NCI-H345 (cell line): Measurements from ENCODE around the gene KXD1.
"Not testable (repeated sequence)": the region's sequence is repeated elsewhere in the genome, so short reads cannot be mapped to it uniquely, and the experiment has no call there.

Experiments used
- DNase-seq: peaks from one replicate; lab custom pipeline; 2025; lab: John Stamatoyannopoulos, UW

The KXD1 gene

DNA sequence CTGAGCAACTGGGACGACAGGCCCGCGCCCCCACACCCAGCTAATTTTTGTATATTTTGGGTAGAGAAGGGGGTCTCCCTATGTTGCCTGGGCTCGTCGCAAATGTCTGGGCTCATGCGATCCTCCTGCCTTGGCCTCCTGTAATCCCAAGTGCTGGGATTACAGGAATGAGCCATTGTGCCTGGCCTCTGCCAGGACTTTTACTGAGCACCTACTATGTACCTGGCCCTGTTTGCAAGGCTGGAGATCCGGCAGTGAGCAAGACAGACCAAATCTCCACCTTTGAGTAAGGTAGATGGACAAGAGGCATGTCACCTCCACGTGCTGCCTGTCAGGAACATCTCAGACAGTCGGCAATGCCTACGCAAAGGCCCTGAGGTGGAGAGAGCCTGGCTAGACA is 21.2 kb upstream of the KXD1 start:
- DNase-seq: no peak

DNA sequence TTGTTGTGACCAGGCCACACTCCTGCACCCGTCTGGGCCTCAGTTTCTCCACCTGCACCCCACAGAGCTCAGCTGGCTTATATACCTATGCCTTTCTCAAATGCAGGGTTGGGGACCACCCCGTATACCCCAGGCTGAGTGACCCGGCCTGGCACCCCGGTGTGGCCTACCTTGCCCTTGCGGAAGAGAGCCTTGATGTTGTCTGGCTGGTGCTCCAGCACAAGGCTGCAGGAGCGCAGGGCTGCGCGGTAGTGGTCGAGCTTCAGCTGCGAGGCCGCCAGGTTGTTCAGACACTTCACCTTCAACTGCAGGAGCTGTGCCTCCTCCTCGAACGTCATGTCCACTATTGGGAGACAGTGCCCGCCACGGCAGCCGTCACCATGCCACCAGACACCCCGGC is 20.2 kb upstream of the KXD1 start:
- no peak for DNase-seq

DNA sequence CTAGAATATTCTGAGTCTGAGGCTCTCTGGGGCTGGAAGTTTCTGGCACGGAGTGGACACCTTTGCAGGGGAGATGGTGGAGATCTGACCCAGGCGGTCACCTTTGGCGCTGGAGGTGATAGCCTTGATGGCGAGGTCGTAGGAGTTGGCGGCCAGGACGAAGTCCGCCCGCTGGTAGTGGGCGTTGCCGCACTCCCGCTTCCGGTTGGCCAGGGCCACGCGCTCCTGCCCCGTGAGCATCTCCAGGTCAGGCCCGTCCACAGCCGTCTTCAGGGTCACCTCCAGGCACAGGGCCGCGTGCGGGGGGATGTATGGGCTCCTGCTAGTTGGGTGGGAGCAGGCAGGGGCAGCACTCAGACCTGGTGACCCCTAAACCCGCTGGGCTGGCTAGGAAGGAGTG is 19.6 kb upstream of the KXD1 start:
- no peak for DNase-seq

DNA sequence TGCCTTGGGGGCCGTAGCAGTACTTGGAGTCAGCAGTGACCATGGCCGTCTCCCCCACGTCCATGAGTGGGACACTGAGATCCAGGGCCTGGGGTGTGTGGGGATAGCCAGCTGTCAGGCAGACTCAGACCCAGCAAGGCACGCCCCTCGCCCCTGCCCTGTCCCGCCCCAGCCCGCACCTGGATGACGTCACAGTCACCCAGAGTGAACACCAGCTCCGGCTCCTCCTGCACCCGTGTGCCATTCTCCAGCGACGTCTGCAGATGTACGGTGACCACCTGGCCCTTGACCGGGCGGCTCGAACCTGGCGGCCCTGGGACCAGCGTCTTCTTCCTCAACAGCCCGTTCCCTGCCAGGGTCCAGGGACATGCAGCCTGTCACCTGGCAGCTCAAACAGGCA is 18.3 kb upstream of the KXD1 start:
- no peak for DNase-seq

DNA sequence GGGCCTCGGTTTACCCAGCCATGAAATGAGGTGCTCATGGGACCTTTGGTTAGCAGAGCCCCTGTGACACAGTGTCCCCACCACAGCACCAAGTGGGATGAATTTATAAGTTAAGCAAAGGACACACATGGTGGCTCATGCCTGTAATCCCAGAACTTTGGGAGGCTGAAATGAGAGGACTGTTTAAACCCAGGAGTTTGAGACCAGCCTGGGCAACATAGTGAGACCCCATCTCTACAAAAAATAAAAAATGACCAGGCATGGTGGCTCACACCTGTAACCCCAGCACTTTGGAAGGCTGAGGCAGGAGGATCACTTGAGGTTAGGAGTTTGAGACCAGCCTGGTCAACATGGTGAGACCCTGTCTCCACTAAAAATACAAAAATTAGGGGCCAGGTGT is 17.5 kb upstream of the KXD1 start:
- DNase-seq: not testable (repeated sequence)

DNA sequence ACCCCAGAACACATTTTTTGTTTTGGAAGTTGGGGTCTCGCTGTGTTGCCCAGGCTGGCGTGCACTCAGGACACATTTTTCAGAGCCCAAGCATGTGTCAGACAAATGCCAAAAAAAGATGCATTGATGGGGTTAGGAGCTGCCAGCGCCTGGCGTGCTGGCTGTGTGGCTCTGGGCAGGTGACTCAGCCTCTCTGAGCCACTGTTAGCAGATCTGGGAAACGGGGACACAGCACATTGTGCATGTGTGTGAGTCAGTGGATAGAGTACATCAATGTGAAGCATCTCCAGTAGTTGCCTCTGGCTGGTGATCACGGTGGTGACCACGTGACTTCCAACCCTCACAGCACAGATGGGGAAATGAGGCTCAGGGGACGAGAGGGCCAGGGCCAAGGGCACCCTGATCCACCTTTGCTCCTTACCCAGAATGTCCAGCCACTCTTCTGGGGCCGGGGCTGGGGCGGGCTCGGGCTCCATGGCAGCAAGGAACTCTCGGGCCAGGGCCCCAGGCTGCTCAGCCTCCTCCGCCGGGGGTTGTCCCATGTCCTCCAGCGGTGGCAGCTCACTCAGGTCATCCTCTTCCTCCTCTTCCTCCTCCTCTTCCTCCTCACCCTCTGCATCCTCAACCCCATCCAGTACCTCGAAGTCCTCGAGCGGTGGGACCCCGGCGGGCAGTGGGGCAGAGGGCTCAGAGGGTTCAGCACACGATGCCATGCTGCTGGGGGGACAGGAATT is 16.2 kb upstream of the KXD1 start:
- no peak for DNase-seq

DNA sequence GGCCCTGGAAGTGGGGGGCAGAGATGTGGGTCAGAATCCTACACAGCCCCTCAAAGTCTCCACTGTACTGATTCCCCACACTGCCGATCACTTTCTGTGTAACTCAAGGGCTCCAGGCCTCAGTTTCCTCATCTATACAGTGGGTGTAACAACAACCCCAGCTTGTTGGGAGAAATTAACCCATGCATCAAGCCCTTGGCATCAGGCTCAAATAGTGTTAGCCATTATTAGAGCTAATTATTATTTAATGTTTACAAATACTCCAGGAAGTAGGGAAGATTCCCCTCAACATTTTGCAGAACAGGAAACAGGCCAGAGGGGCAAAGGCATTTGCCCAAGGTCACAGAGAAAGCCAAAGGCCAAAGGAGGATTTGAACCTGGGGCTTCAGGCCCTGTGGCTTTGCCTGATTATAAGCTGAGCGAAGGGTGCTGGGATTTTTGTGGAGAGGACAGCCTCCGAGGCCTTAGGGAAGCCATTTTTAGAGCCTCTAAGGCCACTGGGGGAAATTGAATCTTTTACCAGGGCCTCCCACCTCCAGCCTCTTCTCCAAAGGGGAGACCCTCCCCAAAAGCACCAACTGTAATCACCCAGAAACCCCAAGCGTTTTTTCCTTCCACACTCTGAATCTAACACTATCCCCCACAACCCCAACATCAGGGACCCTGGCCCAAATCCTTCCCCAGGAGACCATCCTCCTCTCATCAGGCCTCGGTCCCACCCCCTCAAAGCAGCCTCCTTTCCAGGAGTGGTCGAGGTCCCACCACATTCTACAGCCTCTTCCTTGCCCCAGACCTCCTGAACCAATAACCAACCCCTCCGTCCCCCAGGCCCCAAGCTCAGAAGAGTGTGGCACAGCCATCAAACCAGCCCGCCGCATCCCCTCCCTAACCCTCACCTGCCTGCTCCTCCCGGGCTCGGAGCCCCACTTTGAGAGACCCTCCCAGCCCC is 15.4 kb upstream of the KXD1 start:
- DNase-seq: no peak

DNA sequence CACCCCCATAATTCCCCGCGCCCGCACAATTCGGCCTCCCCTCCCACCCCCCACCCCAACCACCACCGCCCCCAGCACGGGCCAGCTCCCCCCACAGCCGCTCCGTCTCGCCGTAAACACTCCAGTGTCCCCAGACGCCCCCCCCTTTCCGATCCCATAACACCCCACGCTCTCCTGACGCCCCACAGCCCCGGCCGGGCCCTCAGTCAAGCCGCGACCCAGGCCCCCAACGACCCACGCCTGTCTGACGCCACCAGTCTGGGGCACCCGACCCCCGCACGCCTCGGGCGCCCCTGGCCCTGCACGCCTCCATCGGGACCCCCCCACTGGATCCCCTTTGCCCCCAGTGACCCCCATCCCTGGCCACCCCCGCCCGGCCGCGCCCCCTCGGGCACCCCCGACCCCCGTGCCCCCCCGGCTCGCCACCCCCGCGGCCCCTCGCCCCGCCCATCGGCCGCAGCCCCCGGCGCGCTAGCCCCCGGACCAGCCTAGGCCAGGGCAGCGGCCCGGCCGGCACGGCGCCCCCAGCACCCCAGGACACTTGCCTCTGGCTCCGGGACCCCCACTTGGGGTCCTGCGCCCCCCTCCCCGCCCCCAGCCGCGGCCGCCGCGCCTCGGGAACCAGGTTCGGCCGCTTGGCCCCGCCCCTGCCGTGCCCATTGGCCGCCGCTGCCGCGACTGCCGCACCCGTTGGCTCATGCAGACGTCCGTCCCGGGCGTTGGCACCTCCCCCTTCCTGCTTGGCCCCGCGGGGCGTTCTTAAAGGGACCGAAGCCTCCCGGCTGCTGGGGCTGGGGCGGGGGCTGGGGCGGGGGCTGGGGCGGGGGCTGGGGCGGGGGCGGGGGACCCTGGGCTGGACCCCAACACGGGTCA is 14.5 kb upstream of the KXD1 start, which contains the start of gene FKBP8:
FKBP8 (minus strand) TSS at position 633 of the 873 bp plus-strand sequence. CDS start 1,603 bp downstream, outside the sequence.
- peak; percentile 86 for DNase-seq

DNA sequence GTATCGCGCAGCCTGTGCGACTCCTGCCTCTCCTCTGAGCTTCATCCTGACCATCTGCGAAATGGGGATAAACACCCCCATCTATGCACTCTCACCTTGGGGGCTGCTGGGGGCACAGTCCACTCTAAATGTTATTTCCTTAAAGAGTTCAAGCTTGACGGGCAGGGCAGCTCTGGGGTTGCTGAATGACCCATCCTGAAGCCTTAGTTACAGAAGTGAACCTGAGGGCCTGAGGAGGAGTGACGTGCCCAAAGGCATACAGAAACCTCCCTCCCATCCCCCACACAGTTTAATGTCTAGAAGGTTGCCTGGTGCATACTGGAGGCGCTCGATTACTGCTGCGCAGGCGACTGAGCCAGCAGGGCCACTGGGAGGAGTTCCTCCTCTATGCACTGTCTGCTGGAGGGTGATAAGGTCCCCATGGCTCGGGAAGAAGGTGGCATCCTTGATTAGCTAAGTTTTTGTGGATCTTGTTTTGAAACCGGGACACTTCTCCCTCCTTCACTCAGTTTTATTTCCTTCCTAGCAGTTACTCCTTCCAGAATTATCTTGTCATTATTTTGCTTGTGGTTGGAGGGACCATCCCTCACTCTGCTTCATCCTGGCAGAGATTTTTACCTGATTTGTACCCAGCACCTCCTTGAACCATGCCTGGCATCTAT is 13.7 kb upstream of the KXD1 start:
- DNase-seq: no peak

DNA sequence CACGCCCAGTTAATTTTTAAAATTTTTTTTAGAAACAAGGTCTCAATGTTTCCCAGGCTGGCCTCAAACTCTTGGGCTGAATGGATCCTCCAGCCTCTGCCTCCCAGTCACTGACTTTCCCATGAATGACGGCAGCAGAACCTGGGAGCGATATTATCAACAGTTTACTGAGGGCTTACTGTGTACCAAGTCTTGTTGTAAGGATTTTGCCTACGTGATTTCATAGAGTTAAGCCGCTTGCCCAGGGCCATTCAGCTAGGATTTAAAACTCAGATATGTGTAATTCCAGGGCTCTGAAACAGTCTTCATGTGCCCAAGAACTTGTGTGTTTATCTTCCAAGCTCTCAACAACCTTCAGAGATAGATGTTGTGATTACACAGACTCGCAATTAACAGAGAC is 6.0 kb upstream of the KXD1 start:
- DNase-seq: no peak

DNA sequence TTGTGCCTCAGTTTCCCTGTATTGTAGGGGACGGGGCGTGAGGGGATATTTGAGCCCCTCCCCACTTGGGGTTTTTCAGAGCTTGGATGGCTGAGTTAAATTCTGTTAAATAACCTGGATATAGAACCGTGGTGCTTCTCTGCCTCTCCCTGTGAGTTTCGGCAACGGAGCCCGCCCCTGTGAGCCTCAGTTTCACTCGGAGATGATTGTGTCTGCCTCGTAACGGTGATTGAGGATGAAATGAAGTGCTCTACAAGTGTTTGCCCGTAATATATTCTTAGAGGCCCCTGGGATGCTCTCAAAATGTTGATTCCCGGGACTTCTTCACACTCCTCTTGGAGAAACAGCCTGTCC is 509 bp downstream of the KXD1 start:
- no peak for DNase-seq

DNA sequence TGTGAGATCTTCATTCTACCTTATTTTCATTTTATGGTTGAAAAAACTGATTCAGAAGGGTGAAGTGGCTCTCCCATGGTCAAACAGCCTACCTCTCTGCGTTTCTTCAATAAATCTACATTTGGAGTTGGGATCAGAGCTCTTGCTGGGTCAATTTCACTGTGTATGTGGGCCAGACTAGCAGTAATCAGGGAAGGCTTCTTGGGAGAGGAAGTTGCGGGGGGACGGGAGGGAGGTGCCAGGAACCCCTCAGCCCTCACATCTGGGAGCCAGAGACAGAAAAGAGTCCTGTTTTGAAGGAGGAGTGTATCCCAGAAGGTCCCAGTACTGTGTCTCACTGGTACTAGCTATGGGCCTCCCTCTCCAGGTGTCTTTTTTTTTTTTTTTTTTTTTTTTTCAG is 934 bp downstream of the KXD1 start:
- no peak for DNase-seq

DNA sequence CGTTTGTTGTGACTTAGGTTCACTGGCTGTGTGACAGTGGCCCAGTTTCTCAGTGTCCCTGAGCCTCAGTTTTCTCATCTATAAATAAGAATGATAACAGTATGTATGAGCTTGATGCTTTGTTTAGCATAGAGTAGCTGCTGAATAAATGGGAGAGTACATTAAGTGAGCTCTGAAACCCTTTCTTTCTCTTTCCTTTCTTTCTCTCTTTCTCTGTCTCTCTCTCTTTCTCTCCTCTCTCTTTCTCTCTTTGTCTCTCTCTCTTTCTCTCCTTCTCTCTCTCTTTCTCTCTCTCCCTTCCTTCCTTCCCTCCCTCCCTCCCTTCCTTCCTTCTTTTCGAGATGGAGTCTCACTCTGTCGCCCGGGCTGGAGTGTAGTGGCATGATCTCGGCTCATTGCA is 2.0 kb downstream of the KXD1 start:
- no peak for DNase-seq

DNA sequence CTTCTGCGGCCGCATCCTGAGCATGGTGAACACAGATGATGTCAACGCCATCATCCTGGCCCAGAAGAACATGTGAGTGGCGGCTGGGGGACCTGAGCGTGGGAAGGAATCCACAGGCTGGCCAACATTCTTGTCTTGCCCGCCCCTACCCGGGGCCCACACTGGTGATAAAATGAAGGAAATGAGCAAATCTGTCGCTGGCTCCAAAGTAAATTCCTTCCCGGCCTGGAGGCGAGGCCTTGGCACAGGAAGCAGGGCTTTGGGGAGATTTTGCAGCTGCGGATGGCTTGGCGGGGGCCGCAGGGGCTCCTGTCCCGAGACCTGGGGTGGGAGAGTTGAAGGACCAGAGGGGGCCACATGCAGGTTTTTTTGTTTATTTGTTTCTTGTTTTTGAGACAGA is 4.4 kb downstream of the KXD1 start:
- DNase-seq: no peak

DNA sequence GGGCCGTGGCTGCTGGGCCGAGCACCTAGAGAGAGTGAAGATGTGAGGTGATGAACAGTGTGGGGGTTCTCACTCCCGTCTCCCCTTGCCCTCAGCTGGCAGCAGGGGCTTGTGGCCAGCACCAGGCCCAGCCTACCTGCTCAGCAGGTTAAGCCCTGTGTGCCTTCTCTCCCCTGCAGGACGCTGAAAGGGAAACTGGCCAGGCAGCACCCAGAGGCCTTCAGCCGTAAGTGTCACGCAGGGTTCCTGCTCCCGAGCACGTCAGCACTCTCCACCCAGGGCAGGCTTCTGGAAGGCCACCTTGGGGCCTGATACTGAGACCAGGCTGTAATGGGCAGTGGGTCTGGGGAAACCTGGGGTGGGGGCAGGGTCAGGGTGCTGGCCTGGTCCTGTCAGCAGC is 9.3 kb downstream of the KXD1 start:
- no peak for DNase-seq

DNA sequence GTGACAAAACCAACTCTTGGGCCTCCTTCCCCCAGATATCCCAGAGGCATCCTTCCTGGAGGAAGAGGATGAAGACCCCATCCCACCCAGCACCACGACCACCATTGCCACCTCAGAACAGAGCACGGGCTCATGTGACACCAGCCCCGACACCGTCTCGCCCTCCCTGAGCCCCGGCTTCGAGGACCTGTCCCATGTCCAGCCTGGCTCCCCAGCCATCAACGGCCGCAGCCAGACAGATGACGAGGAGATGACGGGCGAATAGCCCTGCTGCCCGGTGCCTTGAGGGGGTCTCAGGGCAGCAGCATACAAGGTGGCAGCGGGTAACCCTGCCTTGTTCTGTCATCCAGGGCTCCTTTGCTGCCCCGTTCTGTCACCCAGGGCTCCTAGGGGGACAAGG is 10.7 kb downstream of the KXD1 start:
- DNase-seq: no peak

DNA sequence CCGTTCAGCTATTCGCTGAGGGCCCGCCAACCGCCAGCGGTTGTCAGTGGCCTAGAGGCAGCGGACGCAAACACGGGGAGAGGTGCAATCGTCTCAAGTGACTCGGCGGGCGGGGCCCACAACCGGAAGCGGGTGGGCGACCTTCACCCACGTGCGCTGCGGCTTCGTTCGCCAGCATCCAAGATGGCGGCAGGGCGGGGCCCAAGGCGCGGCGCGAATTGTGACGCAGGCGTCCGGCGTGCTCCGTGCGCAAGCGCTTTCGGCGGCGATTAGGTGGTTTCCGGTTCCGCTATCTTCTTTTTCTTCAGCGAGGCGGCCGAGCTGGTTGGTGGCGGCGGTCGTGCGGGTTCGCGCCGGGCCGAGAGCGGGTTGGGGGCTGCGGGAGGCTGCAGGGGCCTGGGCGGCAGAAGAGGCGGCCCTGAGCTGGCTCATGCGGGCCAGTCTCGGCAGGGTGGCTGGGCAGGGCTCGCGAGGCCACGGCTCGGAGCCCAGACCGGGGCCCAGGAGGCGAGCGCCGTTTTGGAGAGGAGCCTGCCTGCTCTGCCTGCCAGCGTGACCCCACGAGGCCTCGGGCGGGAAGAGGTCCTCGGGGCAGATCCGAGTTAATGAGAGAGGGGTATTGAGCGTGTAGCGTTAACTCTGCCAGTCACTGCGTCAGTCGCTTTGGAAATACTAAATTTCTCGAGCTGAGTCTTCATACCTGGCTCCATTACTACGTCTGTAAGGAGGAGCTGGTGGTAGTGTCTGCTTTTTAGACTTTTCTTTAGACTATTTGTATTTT is 14.1 kb downstream of the KXD1 start, which contains the start of gene UBA52:
UBA52 (plus strand) TSS at position 294 of the 781 bp plus-strand sequence. CDS start 1,444 bp downstream, outside the sequence.
- DNase-seq: peak; percentile 97

DNA sequence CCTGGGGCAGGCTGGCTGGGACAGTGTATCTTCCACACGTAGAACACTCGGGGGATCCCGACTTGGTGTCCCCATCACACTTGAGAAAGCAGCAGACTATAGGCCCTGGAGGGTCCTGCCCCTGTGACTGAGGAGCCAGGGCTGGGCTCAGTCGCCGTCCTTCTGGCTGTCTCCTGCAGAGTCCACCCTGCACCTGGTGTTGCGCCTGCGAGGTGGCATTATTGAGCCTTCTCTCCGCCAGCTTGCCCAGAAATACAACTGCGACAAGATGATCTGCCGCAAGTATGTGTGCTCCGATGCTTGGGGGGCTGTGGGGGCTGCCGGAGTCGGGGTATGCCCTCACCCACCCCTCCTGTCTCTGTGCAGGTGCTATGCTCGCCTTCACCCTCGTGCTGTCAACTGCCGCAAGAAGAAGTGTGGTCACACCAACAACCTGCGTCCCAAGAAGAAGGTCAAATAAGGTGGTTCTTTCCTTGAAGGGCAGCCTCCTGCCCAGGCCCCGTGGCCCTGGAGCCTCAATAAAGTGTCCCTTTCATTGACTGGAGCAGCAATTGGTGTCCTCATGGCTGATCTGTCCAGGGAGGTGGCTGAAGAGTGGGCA is 17.1 kb downstream of the KXD1 start:
- no peak for DNase-seq

DNA sequence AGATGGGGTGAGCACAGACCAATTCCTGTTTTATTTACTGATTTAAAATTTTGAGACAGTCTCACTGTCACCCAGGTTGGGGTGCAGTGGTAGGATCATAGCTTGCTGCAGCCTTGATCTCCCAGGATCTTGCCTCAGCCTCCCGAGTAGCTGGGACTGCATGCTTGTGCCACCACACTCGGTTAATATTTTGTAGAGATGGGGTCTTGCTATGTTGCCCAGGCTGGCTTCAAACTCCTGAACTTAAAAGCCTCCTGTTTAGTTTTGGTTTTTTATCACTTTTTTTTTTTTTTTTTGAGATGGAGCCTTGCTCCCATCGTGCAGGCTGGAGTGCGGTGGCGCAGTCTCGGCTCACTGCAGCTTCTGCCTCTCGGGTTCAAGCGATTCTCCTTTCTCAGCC is 18.7 kb downstream of the KXD1 start:
- DNase-seq: no peak

DNA sequence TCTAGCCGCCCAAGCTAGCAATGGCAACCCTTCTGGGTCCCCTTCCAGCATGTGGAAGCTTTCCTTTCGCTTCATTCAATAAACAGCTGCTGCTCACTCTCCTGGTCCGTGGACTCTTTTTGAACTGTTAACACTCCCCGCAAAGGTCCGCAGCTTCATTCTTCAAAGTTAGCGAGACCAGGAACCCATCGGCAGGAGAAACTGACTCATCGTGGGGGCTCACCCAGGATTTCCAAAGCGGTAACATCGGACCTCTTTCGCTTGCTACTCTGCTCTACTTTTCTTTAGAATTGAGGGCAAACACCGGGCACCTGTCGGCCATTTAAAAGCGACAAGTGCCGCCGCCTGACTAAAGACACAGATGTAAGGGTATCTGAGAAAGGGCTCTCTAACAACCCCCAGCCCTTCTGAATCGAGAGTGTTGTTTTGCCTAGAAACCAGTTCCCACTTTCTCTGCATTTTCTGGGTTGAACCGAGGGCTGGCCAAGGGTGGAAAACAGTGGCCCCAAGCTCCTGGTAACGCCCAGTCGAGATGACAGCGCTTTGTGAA is 19.8 kb downstream of the KXD1 start:
- no peak for DNase-seq
